Lower leg skin (tissue), 3 donors: ENCODE measurements around the gene CMIP.

Experiments used
- POLR2A ChIP-seq, 2 donors: fragments of 450-650 bp; IDR thresholded peaks; one replicate each; pipeline ENCODE4 v1.6.1; 2016 to 2017; ENCODE audit warnings: antibody characterized with exemption in 2 of 2, mild to moderate bottlenecking in 1 of 2, moderate library complexity in 1 of 2
- TF ChIP-seq, protein P1 (sequence below), 3 donors: fragments of 450-650 bp; IDR thresholded peaks; one replicate each; pipeline ENCODE4 v1.5.1; 2016; ENCODE audit warnings: antibody characterized with exemption in 3 of 3, mild to moderate bottlenecking in 3 of 3, moderate library complexity in 2 of 3

DNA sequence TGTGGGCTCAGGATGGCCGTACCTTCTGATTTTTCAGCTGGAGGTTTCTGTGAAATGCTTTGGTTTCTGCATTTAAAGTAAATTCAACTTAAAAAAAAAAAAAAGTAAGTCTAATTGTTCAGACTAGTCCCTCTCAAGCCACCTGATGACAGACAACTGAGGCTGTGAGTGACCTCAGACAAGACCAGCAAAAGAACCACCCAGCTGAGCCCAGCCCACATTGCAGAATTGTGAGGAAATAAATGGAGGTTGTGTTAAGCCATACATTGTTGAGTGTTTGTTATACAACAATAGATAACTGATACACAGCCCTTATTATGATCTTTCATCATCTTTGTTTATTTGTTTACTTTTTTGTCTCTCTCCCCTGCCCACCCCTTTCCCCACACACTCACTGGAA, 44.7 kb upstream of the CMIP start:
- TF ChIP-seq, protein P1, sequence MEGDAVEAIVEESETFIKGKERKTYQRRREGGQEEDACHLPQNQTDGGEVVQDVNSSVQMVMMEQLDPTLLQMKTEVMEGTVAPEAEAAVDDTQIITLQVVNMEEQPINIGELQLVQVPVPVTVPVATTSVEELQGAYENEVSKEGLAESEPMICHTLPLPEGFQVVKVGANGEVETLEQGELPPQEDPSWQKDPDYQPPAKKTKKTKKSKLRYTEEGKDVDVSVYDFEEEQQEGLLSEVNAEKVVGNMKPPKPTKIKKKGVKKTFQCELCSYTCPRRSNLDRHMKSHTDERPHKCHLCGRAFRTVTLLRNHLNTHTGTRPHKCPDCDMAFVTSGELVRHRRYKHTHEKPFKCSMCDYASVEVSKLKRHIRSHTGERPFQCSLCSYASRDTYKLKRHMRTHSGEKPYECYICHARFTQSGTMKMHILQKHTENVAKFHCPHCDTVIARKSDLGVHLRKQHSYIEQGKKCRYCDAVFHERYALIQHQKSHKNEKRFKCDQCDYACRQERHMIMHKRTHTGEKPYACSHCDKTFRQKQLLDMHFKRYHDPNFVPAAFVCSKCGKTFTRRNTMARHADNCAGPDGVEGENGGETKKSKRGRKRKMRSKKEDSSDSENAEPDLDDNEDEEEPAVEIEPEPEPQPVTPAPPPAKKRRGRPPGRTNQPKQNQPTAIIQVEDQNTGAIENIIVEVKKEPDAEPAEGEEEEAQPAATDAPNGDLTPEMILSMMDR (IDR thresholded peaks at IDR 0.05), result no peak
- TF ChIP-seq POLR2A (IDR thresholded peaks at IDR 0.05), result no peak
